Spleen (tissue), 7 donors: ENCODE data around the gene DPPA3.

Experiments
- POLR2A ChIP-seq, 3 donors: fragments of 450-650 bp; IDR thresholded peaks; one replicate each; pipeline ENCODE4 v1.5.1; 2017; ENCODE audit warnings: antibody characterized with exemption in 3 of 3, mild to moderate bottlenecking in 1 of 3
- POLR2AphosphoS5 ChIP-seq, 3 donors: sonication (generic); formaldehyde crosslinking; IDR thresholded peaks; one replicate each; pipeline ENCODE4 v1.5.1; 2017; ENCODE audit warnings: antibody characterized with exemption in 3 of 3
- TF ChIP-seq, protein P1 (sequence below), 11 experiments: fragments of 200-600 bp in 7 of 11; fragments of 450-650 bp in 4 of 11; sonication (generic) in 4 of 11; IDR thresholded peaks in 8 of 11; conservative IDR thresholded peaks in 3 of 11; 1 replicate in 7 of 11; 2 replicates in 4 of 11; pipeline versions ENCODE4 v1.4.0 to v1.8.0; 2016 to 2021; ENCODE audit warnings: antibody characterized with exemption in 11 of 11, inconsistent platforms in 4 of 11, mild to moderate bottlenecking in 1 of 11
- donor health status: DM: no; HTN: no; CAD: no; lungs with moderate emphysema.
- donor health status: DM: no; HTN: no; CAD: no.
- donor health status: DM: no; HTN: no; CAD: no.

GRCh38 chr12:7731486-7731885 is 20.3 kb downstream of the DPPA3 start:
- TF ChIP-seq POLR2A (IDR thresholded peaks at IDR 0.05) (no peak), POLR2AphosphoS5 (IDR thresholded peaks at IDR 0.05) (no peak)
- TF ChIP-seq, protein P1, sequence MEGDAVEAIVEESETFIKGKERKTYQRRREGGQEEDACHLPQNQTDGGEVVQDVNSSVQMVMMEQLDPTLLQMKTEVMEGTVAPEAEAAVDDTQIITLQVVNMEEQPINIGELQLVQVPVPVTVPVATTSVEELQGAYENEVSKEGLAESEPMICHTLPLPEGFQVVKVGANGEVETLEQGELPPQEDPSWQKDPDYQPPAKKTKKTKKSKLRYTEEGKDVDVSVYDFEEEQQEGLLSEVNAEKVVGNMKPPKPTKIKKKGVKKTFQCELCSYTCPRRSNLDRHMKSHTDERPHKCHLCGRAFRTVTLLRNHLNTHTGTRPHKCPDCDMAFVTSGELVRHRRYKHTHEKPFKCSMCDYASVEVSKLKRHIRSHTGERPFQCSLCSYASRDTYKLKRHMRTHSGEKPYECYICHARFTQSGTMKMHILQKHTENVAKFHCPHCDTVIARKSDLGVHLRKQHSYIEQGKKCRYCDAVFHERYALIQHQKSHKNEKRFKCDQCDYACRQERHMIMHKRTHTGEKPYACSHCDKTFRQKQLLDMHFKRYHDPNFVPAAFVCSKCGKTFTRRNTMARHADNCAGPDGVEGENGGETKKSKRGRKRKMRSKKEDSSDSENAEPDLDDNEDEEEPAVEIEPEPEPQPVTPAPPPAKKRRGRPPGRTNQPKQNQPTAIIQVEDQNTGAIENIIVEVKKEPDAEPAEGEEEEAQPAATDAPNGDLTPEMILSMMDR (IDR thresholded peaks at IDR 0.05 in 8 of 11, conservative IDR thresholded peaks at IDR 0.05 in 3 of 11) = no peak
